GM12891 (cell line): ENCODE results near the gene BICC1.

Experiments used
- PAX5 ChIP-seq: IDR thresholded peaks from 2 replicates; pipeline ENCODE4 v1.6.1; 2011; ENCODE audit warnings: low read length, moderate library complexity, mild to moderate bottlenecking; ENCODE audit not compliant: insufficient read depth, severe bottlenecking
- POLR2A ChIP-seq: IDR thresholded peaks from 2 replicates; pipeline ENCODE4 v1.6.1; 2011; ENCODE audit warnings: low read depth, low read length, control low read depth
- POLR2AphosphoS5 ChIP-seq: IDR thresholded peaks from 2 replicates; pipeline ENCODE4 v1.6.1; 2011; ENCODE audit warnings: low read depth, low read length, control low read depth
- POU2F2 ChIP-seq: IDR thresholded peaks from 2 replicates; pipeline ENCODE4 v1.6.1; 2011; ENCODE audit warnings: low read depth, mild to moderate bottlenecking, control low read depth, low read length, moderate library complexity
- SPI1 ChIP-seq: IDR thresholded peaks from 2 replicates; pipeline ENCODE4 v1.6.1; 2011; ENCODE audit warnings: low read depth, low read length, control low read depth
- TAF1 ChIP-seq: IDR thresholded peaks from 2 replicates; pipeline ENCODE4 v1.6.1; 2011; ENCODE audit warnings: low read depth, low read length, control low read depth

DNA sequence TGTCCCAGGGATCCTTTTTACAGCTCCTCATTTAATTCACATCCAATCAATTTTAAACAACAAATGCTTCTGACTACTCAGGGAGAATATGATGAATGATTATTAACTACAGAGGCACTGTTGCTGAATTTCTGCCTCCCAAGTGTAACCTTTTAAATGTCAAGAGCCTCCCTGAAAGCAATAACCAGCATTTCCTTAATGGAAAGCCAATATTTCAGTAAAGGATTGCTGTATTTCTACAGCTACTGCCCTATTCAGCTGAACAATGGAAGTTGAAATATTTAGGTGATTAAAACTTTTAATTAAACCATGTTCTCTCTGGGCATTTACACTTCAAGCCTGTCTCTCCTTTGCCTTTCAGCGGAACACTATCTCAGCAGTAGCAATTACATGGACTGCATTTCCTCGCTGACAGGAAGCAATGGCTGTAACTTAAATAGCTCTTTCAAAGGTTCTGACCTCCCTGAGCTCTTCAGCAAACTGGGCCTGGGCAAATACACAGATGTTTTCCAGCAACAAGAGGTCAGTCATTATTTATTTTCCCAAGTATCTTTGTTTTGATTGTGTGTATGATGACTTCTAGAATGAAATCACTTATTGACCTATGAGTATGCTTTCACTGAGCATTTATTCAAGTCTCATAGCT is 304.7 kb downstream of the BICC1 start:
- no peak for TF ChIP-seq POLR2AphosphoS5
- no peak for TF ChIP-seq POLR2A
- no peak for TF ChIP-seq TAF1
- no peak for TF ChIP-seq SPI1
- no peak for TF ChIP-seq POU2F2
- no peak for TF ChIP-seq PAX5
